Right lobe of liver (tissue), 6 donors: ENCODE data around the gene WBP1L. TPM values are rescaled to one million over a fixed set of nuclear protein-coding genes. Genes with fewer than 3 reads are reported as not detected.
"Not testable (repeated sequence)": the region's sequence is repeated elsewhere in the genome, so short reads cannot be mapped to it uniquely, and the experiment has no call there.

Experiments
- ATAC-seq, 4 donors: fragments of 200-7000 bp; cut with Tn5 transposase; one replicate each; pipeline ENCODE4 v1.9.1; 2020; ENCODE audit warnings: mild to moderate bottlenecking in 4 of 4, moderate library complexity in 4 of 4
- DNase-seq, 3 donors: peaks; one replicate each; pipeline ENCODE4 v3.0.0-alpha.2; 2020
- H3K27ac ChIP-seq, 3 donors: fragments of 200-600 bp; one replicate each; pipeline ENCODE4 v1.8.0; 2022
- H3K27me3 ChIP-seq, 2 donors: fragments of 200-600 bp; one replicate each; pipeline ENCODE4 v1.8.0; 2022
- H3K36me3 ChIP-seq, 4 donors: fragments of 200-600 bp; sonication (generic) in 1 of 4; one replicate each; pipeline versions ENCODE4 v1.5.1 to v1.8.0; 2017 to 2022; ENCODE audit warnings: control low read depth in 1 of 4
- H3K4me1 ChIP-seq, 4 donors: fragments of 200-600 bp; sonication (generic) in 1 of 4; one replicate each; pipeline versions ENCODE4 v1.5.1 to v1.8.0; 2017 to 2022; ENCODE audit warnings: control low read depth in 1 of 4
- H3K4me3 ChIP-seq, 3 donors: fragments of 200-600 bp; one replicate each; pipeline ENCODE4 v1.8.0; 2022
- H3K9me3 ChIP-seq, 4 donors: fragments of 200-600 bp; sonication (generic) in 1 of 4; one replicate each; pipeline versions ENCODE4 v1.5.1 to v1.8.0; 2017 to 2022; ENCODE audit warnings: control low read depth in 1 of 4
- POLR2A ChIP-seq: fragments of 450-650 bp; IDR thresholded peaks from one replicate; pipeline ENCODE4 v1.6.1; 2017; ENCODE audit warnings: antibody characterized with exemption, mild to moderate bottlenecking
- whole genome bisulfite sequencing: methylation state at CpG from one replicate; pipeline ENCODE4 v1.1.6; 2018; ENCODE audit warnings: low coverage, low lambda C conversion rate; ENCODE audit not compliant: insufficient coverage; ENCODE audit errors: missing lambda C conversion rate; 5-methylcytosine and 5-hydroxymethylcytosine counted together
- intact Hi-C, 2 donors: fragments of 100-400 bp; cut with DNase I; formaldehyde crosslinking; loops; one replicate each; pipeline versions ENCODE4 v1.11.2 to v1.14.1; 2022
- total RNA-seq, 6 experiments: library from RNA; depleted of rRNA in 2 of 6; stranded (reverse); fragments of >200 nt in 2 of 6; fragmentation: NEBNext Ultra II Directional in 3 of 6; extraction: Animal tissue kit (Norgen Biotek cat#: 25700) in 3 of 6; gene quantifications; one replicate each; pipeline versions ENCODE4 v1.1.0 to v1.2.4, GENCODE V29; 2016 to 2023
- TF ChIP-seq, protein P1 (sequence below), 4 donors: fragments of 200-600 bp in 3 of 4; fragments of 450-650 bp in 1 of 4; IDR thresholded peaks; one replicate each; pipeline versions ENCODE4 v1.5.1 to v1.8.0; 2016 to 2022; ENCODE audit warnings: antibody characterized with exemption in 4 of 4, mild to moderate bottlenecking in 2 of 4
- donor health status: DM: no; HTN: yes; CAD: no.
- donor health status: DM: no; HTN: no; CAD: no.
- donor health status: DM: no; HTN: no; CAD: no.
- donor health status: DM: no; HTN: yes; CAD: no.
- donor health status: DM: no; HTN: yes; CAD: no.

The WBP1L gene
- total RNA-seq, 6 experiments from 2014 or later: 24.1 to 58.4 (median 32.8) TPM

DNA sequence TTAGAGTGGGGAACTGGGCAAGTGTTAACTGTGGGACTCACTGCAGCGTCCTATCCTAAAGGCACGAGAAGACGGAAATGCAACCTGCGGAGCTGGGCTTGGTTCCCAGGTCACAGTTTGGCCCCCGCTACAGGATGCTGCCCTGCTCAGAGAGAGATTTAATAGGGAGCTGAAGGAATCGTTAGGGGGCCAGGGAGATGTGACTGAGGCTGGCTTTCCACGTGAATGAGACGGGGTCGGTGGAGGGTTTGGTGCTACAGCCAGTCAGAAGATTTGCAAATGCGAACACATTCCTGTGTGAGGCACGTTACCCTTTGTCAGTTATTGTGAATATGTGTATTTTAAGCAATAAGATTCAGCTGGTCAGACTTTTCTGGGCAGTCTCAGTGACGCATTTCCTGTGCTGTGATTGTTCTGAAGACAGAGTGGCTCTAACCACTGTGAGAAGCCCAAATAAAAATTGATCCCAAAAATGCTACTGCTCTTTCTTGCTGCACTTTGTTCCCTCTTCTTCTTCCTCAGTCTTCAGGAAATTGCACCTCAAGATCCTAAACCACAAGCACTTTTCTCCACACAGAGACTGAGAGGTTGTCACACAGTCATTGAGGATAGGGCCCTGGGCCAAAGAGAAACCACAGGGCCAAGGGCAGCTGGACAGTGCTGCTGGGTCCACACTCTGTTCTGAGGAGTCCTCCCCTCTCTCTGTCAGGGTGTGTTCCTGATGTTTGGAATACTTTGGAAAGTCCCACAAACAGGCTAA lies 72.2 kb downstream of the WBP1L start:
- DNase-seq: peak in 2 of 3 donors; percentile 39 to 51
- Histone ChIP-seq H3K27ac (peak overlapping the region; percentile 81 to 87 (median 82)), H3K4me1 (peaks cover 0 to 36% (median 19%) of the 10 kb centered on the region in 4 donors), H3K4me3 (no peak overlapping the region), H3K9me3 (no peaks in the 10 kb centered on the region), H3K27me3 (no peaks in the 10 kb centered on the region), H3K36me3 (peaks cover 0 to 24% (median 4%) of the 10 kb centered on the region in 4 donors)
- intact Hi-C loops: no loop called here
- ATAC-seq: peak; percentile 31 to 53 (median 38)
- TF ChIP-seq POLR2A: peak; percentile 50
- TF ChIP-seq, protein P1, sequence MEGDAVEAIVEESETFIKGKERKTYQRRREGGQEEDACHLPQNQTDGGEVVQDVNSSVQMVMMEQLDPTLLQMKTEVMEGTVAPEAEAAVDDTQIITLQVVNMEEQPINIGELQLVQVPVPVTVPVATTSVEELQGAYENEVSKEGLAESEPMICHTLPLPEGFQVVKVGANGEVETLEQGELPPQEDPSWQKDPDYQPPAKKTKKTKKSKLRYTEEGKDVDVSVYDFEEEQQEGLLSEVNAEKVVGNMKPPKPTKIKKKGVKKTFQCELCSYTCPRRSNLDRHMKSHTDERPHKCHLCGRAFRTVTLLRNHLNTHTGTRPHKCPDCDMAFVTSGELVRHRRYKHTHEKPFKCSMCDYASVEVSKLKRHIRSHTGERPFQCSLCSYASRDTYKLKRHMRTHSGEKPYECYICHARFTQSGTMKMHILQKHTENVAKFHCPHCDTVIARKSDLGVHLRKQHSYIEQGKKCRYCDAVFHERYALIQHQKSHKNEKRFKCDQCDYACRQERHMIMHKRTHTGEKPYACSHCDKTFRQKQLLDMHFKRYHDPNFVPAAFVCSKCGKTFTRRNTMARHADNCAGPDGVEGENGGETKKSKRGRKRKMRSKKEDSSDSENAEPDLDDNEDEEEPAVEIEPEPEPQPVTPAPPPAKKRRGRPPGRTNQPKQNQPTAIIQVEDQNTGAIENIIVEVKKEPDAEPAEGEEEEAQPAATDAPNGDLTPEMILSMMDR (IDR thresholded peaks at IDR 0.05): no peak
- WGBS: 52% methylated on average over 7 of the region's 12 CpGs

GRCh38 chr10:102817175-102817574 lies 73.4 kb downstream of the WBP1L start:
- peaks cover 0 to 36% (median 19%) of the 10 kb centered on the region in 4 donors for H3K4me1 ChIP-seq
- H3K27ac ChIP-seq: no peak overlapping the region
- ATAC-seq (no peak), DNase-seq (no peak)
- TF ChIP-seq, protein P1 (IDR thresholded peaks at IDR 0.05): no peak
- TF ChIP-seq POLR2A: no peak
- no peaks in the 10 kb centered on the region for H3K27me3 ChIP-seq
- no peaks in the 10 kb centered on the region for H3K9me3 ChIP-seq
- peaks cover 0 to 14% (median under 1%) of the 10 kb centered on the region in 4 donors for H3K36me3 ChIP-seq
- intact Hi-C loops: no loop called here
- WGBS: 100% methylated on average over 2 of the region's 4 CpGs
- no peak overlapping the region for H3K4me3 ChIP-seq

- H3K27ac ChIP-seq: peak overlapping the region in 1 of 3 donors; percentile 38
- DNase-seq (no peak), ATAC-seq (peak in 2 of 4 donors; percentile 4 to 6)
- H3K4me1 ChIP-seq: peaks cover 0 to 25% (median 15%) of the 10 kb centered on the region in 4 donors
- H3K9me3 ChIP-seq: no peaks in the 10 kb centered on the region
- no peaks in the 10 kb centered on the region for H3K36me3 ChIP-seq
- intact Hi-C loops: no loop called here
- TF ChIP-seq, protein P1 (IDR thresholded peaks at IDR 0.05): no peak
- TF ChIP-seq POLR2A: no peak
- WGBS: 67% methylated on average over 3 of the region's 6 CpGs
- no peak overlapping the region for H3K4me3 ChIP-seq
- H3K27me3 ChIP-seq: no peaks in the 10 kb centered on the region
Measured at GRCh38 chr10:102819054-102819453, 75.3 kb downstream of the WBP1L start.

DNA sequence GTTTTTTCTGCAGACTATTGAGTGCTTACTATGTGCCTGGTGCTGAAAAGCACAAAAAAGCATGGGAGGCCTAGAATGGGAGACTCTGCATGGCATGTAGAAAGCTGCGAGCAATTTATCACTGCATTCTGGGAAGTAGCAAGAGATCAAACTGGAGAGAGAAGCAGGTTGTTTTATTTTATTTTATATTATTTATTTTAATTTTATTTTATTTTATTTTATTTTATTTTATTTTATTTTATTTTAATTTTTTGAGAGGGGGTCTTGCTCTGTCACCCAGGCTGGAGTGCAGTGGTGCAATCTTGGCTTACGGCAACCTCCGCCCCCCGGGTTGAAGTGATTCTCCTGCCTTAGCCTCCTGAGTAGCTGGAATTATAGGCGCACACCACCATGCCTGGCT lies 76.3 kb downstream of the WBP1L start:
- H3K9me3 ChIP-seq, H3K4me3 ChIP-seq, H3K27me3 ChIP-seq, ATAC-seq, H3K36me3 ChIP-seq, DNase-seq, H3K27ac ChIP-seq: not testable (repeated sequence)
- 100% methylated on average over 1 of the region's 5 CpGs for WGBS
- intact Hi-C loops: loop anchor here in 1 of 2 donors (10.0 kb wide), 1 partner anchor 85 kb away; no protein-coding TSS in a partner anchor
- H3K4me1 ChIP-seq: peaks cover 0 to 16% (median 10%) of the 10 kb centered on the region in 4 donors

DNA sequence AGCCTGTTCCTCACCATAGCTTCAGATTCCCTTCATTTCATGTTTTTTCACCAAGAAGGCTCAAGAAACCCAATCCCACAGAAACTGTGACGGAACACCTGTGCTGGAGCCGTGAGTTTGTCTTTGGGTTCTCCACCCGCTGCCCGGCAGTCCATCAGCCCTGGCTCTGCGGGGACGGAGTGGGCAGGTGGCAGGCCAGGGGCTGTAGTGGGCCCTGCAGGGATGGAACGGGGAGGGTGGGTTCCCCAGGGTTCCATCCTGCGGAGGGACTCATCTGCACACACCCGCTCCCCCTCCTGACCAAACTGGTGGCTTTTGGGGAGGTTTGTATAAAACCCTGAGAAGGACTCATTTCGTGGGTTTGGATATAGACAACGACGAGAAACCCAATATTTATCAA lies 78.5 kb downstream of the WBP1L start:
- ATAC-seq (no peak), DNase-seq (no peak)
- no peaks in the 10 kb centered on the region for H3K36me3 ChIP-seq
- TF ChIP-seq, protein P1 (IDR thresholded peaks at IDR 0.05): no peak
- TF ChIP-seq POLR2A: no peak
- H3K9me3 ChIP-seq: no peaks in the 10 kb centered on the region
- H3K27me3 ChIP-seq: no peaks in the 10 kb centered on the region
- H3K27ac ChIP-seq: no peak overlapping the region
- H3K4me3 ChIP-seq: no peak overlapping the region
- intact Hi-C loops: loop anchor here in 1 of 2 donors (10.0 kb wide), 1 partner anchor 87 kb away; no protein-coding TSS in a partner anchor
- 95% methylated on average over 4 of the region's 12 CpGs for WGBS
- H3K4me1 ChIP-seq: no peaks in the 10 kb centered on the region
